Loucy (cell line): ENCODE results near the gene SPRR2F.

Experiments
- EZH2phosphoT487 ChIP-seq: fragments of 200-600 bp; IDR thresholded peaks from 2 replicates; pipeline ENCODE4 v1.6.1; 2018; ENCODE audit warnings: antibody characterized with exemption, mild to moderate bottlenecking, moderate library complexity, borderline replicate concordance
- TF ChIP-seq, protein P1 (sequence below): fragments of 200-600 bp; sonication (generic); conservative IDR thresholded peaks from 2 replicates; pipeline ENCODE4 v1.5.1; 2014; ENCODE audit warnings: mild to moderate bottlenecking, antibody characterized with exemption, low read length

DNA sequence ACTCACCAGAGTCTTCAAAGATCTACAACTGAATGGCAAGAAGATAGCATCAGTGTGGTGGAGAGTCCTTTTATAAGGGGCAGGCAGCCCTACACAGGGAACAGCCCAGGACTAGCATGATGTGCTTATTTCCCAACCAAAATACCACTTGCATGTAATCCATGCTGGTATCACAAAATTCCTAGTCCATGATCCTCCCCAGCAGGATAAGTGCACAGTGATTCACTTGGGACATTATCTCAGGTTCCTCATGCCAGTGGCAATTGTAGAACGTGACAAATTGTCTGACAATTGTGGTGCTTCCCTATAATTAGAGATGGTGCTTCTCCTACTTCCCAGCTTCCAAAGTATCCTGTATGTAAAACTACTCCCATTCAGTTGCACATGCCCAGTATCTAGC, 37.5 kb upstream of the SPRR2F start, which contains the start of gene SPRR2G:
- TF ChIP-seq, protein P1, sequence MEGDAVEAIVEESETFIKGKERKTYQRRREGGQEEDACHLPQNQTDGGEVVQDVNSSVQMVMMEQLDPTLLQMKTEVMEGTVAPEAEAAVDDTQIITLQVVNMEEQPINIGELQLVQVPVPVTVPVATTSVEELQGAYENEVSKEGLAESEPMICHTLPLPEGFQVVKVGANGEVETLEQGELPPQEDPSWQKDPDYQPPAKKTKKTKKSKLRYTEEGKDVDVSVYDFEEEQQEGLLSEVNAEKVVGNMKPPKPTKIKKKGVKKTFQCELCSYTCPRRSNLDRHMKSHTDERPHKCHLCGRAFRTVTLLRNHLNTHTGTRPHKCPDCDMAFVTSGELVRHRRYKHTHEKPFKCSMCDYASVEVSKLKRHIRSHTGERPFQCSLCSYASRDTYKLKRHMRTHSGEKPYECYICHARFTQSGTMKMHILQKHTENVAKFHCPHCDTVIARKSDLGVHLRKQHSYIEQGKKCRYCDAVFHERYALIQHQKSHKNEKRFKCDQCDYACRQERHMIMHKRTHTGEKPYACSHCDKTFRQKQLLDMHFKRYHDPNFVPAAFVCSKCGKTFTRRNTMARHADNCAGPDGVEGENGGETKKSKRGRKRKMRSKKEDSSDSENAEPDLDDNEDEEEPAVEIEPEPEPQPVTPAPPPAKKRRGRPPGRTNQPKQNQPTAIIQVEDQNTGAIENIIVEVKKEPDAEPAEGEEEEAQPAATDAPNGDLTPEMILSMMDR = no peak
- no peak for TF ChIP-seq EZH2phosphoT487
